ENCODE results near the gene CIC. TPM values are rescaled to one million over a fixed set of nuclear protein-coding genes. Genes with fewer than 3 reads are reported as not detected.

CIC gene
- total RNA-seq, 1 experiment from 2014 or later: 54.0 TPM

- Histone ChIP-seq H2BK20ac (ENCODE audit: low read depth, low read length, poor library complexity, severe bottlenecking) (no peak overlapping the region), H3K23ac (ENCODE audit: insufficient read length, low read depth, low read length) (no peak overlapping the region), H2BK15ac (ENCODE audit: low read depth, low read length) (no peak overlapping the region), H3K79me2 (ENCODE audit: insufficient read depth, low read length) (no peaks in the 10 kb centered on the region), H3K79me1 (ENCODE audit: insufficient read depth, low read depth, low read length, poor library complexity, severe bottlenecking) (no peaks in the 10 kb centered on the region), H2BK5ac (ENCODE audit: insufficient read length, low read length) (no peak overlapping the region), H2AK5ac (ENCODE audit: insufficient read length, low read length) (no peak overlapping the region), H3K56ac (ENCODE audit: insufficient read length, low read depth, low read length) (no peak overlapping the region), H3K27me3 (ENCODE audit: insufficient read depth, low read length) (peaks cover 3% of the 10 kb centered on the region; the same call in 1 of the 2 replicates), H4K5ac (ENCODE audit: insufficient read length, low read depth, low read length) (no peak overlapping the region), H3K4me1 (ENCODE audit: insufficient read depth, low read length) (no peaks in the 10 kb centered on the region), H3K27ac (ENCODE audit: insufficient read length, low read depth, low read length) (no peak overlapping the region), H2BK12ac (ENCODE audit: insufficient read length, low read depth, low read length) (no peak overlapping the region), H2BK120ac (ENCODE audit: low read depth, low read length, poor library complexity, severe bottlenecking) (no peak overlapping the region), H3K4ac (ENCODE audit: low read depth, low read length) (no peak overlapping the region), H3K14ac (ENCODE audit: insufficient read depth, low read length) (no peak overlapping the region), H4K91ac (ENCODE audit: insufficient read length, low read depth, low read length) (no peak overlapping the region), H3K23me2 (ENCODE audit: insufficient read length, low read depth, low read length, poor library complexity, severe bottlenecking) (peaks cover 3% of the 10 kb centered on the region), H3K9me3 (ENCODE audit: control insufficient read depth, low read depth, low read length) (no peaks in the 10 kb centered on the region), H3T11ph (ENCODE audit: low read length) (no peak overlapping the region), H2AFZ (ENCODE audit: low read length) (no peak overlapping the region), H4K8ac (replicated peaks; ENCODE audit: insufficient read length, low read depth, low read length) (no peak overlapping the region), H4K20me1 (ENCODE audit: control insufficient read depth, insufficient read depth, insufficient read length) (no peaks in the 10 kb centered on the region), H3K18ac (ENCODE audit: insufficient read length, low read depth, low read length) (no peak overlapping the region), H3K4me2 (ENCODE audit: insufficient read depth, insufficient read length, low read length) (no peak overlapping the region), H3K9ac (ENCODE audit: extremely low read depth, insufficient read length, low read length) (no peak overlapping the region)
- Mint-ChIP-seq H3K27ac (peak overlapping the region in 1 of 3 experiments; percentile 52; a peak in 1 of 7 replicates), H3K9me3 (no peaks in the 10 kb centered on the region), H3K4me1 (peaks cover 9 to 20% of the 10 kb centered on the region in 2 experiments), H3K36me3 (ENCODE audit: insufficient read depth in 1 of 3, low read depth in 3 of 3) (no peaks in the 10 kb centered on the region; a peak in 1 of 7 replicates), H3K27me3 (ENCODE audit: low read depth) (peaks cover 62% of the 10 kb centered on the region), H3K4me3 (peak overlapping the region; percentile 72 to 86)
- no CpG with 5 or more reads among the region's 5 CpGs for WGBS (ENCODE audit: extremely low coverage, insufficient read length, low lambda C conversion rate)
- no peak for TF ChIP-seq CTCF (conservative IDR thresholded peaks at IDR 0.05)
- DNase-seq: no peak
Measured at GRCh38 chr19:42312370-42312769, 43.3 kb downstream of the CIC start.
